GM10266 (cell line): Measurements from ENCODE around the gene ARHGEF9.

Experiments used
- DNase-seq: peaks from one replicate; pipeline ENCODE4 v3.0.0; 2012; ENCODE audit errors: extremely low spot score
- CTCF ChIP-seq: IDR thresholded peaks from 2 replicates; pipeline ENCODE4 v1.5.1; 2012; ENCODE audit warnings: mild to moderate bottlenecking, low read depth; ENCODE audit not compliant: control insufficient read depth, insufficient read depth; ENCODE audit errors: missing control alignments

The ARHGEF9 gene

GRCh38 chrX:63737131-63737921, 47.7 kb downstream of the ARHGEF9 start:
- TF ChIP-seq CTCF, result no peak
- no peak for DNase-seq

GRCh38 chrX:63735882-63736281, 49.1 kb downstream of the ARHGEF9 start:
- no peak for DNase-seq

GRCh38 chrX:63720293-63720692, 64.7 kb downstream of the ARHGEF9 start:
- no peak for TF ChIP-seq CTCF
- no peak for DNase-seq

More at GRCh38 chrX:63735882-63736281, 49.1 kb downstream of the ARHGEF9 start:
- no peak for TF ChIP-seq CTCF

GRCh38 chrX:63719633-63720032, 65.4 kb downstream of the ARHGEF9 start:
- DNase-seq, result no peak
- TF ChIP-seq CTCF, result no peak

- TF ChIP-seq CTCF, result no peak
Observed at GRCh38 chrX:63718010-63718694, 66.9 kb downstream of the ARHGEF9 start.

GRCh38 chrX:63713526-63713925, 71.5 kb downstream of the ARHGEF9 start:
- no peak for TF ChIP-seq CTCF
- DNase-seq, result no peak

More at GRCh38 chrX:63718010-63718694, 66.9 kb downstream of the ARHGEF9 start:
- peak; percentile 7 for DNase-seq

GRCh38 chrX:63708801-63709200, 76.2 kb downstream of the ARHGEF9 start:
- DNase-seq, result no peak
- TF ChIP-seq CTCF, result no peak
